ENCODE measurements around the gene DRICH1.
A peak's percentile ranks its signal among the peaks of the same experiment; 100 is the strongest.
"Not testable (repeated sequence)": the region's sequence is repeated elsewhere in the genome, so short reads cannot be mapped to it uniquely, and the experiment has no call there.

DRICH1 gene

DNA sequence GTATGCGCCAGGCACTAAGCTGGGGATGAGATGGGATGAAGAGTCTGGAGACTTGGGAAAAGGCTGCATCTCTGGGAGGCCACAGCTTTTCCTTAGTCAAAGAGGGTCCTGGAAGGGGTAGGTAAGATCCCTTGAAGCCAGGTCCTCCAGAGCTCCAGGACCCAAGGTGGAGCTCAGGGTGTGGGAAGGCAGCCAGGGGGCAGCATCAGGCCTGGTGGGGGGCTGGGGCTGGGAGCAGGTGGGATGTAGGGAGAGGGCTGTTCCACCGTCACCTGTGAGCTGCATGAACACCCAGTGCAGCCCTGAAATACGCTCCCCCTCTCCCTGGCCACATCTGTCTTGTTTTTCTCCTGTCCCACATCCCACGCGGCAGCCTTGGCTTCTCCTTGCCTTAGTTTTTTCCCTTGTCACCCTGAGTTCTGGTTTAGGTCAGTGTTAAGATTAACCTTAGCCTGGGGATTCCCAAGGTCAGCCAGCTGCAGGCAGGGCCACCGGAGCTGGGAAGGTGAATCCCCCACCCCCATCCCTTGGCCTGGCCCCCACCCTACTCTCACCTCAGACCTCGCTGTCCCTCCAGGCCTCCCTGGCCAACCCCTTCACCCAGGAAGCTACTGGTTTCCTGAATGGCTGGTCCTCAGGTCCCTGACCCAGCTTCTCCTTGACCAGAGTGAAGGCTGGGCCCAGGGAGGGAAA, 34.4 kb downstream of the DRICH1 start:
- not testable (repeated sequence) for DNase-seq

DNA sequence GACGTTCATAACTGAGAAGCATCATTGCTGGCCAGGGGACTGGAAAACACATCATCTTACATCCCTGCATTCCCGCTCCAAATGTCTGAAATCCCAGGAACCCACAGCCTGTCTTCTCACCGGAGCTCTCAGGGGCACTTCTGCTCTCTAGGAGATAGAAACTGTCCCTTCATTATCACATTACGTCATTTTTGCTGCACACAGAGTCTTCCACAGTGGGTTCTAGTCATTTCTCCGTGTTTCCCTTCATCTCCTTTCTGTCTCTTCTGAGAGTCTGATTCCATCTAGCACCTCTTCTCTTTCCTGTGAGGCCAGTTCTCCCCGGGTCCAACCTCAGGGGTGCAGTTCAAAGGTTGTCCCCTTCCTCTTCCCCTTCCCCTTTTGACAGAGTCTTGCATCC, 36.2 kb downstream of the DRICH1 start:
- DNase-seq: not testable (repeated sequence)

DNA sequence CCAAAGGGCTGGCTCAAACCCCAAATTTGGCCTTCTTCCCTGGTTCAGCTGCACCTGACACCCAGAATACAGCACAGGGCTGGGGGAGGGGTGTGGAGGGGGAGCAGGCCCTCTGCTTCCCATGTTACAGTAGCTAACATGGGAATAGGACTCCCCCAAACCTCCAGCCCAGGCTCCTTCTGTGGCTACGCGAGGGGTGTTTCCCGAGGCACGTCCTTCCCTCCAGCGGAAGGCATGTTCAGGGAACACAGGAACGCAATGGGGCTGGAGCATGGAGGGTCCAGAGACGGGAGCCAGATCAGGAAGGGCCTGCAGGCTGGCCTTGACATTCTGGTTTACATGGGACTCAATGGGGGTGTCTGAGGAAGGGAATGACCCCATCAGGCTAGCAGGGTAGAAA, 40.3 kb downstream of the DRICH1 start:
- DNase-seq: no peak

DNA sequence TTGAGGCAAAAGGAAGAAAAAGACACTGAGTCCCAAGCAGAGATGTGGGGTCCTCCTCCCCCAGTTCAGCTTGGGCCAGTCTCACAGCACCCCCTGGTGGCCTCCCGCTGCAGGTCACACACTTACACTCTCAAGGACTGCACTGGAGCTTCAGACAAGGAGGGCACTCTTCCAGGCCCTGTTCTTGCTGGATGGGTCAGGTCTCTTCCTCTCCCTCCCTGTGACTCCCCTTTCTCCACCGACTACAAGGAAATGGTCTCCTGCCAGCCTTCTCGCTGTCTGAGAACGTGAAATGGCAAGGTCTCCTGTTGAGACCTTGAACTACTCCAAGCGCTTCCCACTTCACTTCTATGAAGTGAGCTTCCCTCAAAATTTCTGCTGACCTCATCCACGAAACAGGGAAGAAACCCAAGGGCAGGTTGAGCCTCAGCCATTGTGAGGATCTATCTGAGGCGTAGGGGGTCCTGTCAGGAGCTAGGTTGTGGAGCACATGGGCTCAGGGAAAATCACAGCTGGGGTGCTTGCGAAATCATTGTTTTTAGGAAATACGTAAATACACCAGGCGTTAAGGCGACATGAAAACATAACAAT, 40.8 kb downstream of the DRICH1 start:
- peak; percentile 87 for DNase-seq

DNA sequence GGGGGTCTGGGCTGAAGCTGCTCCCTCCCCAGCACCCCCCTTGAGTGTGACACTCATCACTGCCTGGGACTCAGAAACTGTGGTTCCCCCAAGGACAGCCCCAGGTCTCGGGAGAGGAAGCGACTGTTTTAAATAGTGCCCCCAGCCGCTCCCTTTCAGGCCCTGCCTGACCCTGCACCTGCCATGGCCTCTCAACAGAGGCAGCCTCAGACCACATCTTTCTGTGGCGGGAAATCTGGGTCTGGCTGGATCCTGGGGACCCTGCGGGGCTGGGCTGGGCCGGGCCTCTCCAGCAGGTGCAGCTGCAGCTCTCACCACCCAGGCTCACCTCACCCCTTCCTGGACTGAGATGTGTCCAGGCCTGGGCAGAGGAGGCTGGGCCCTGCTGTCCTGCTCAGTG, 48.3 kb downstream of the DRICH1 start:
- DNase-seq: no peak

DNA sequence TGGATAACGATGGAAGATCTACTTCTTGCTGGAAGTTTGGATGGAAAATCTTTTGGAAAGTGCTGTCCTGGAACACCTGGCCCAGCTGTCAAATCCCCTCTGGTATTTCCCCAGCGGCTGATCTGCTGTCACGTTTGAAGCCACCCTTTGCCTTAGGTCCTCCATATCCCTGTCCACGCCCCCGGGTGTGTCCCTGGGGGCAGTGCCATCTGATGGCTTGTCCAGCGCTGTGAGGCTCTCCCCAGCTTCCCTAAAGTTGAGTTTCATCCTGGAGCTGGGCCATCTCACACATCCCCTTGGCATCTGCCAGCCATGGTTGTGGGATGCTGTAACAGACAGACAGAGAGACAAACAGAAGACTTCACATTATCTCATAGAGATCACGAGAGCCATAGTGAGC, 49.0 kb downstream of the DRICH1 start:
- DNase-seq: no peak

DNA sequence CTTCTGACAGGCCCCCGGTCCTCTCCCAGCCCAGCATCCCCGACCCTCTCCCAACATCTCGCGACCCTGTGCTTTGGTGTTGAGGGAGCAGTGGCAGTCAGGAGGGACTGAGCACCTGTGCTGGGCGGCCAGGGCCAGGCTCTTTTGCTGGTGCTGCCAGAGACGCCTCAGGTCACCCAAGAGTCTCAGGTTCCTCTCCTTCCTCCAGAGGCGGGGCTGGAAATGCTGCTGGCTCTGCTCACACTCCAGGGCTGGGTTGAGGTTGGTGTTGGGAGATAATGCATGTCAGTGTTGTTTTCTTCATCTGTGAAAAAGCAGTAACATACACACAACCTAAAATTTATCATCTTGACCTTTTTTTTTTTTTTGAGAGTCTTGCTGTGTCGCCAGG, 50.9 kb downstream of the DRICH1 start:
- DNase-seq: no peak

DNA sequence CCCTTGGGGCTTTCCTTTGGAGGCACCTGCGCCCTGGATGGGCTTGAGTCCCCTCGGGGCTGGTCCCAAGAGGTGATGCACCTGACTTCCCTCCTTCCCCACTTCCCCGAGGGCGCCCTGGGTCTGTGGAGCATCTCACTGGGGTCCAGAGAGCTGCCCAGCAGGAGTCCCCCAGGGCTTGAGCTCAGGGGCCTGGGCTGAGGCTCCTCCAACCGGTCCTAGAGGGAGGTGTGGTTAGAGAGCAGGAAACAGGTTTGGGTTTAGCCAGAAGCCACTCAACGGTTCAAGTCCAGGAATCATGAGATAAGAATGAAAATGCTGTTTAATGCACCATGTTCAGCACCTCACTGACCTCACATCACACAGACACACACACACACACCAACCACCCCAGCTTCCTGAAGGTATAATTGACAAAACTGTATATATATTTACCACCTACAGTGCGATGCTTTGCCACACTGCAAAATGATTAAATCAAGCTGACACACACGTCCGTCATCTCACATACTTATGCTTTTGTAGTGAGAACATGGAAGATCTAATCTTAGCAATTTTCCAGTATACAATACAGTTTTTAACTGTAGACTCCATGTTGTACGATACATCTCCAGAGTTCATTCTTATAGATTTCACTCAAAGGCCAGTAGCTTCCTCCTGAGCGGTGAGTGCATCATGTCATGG, 51.4 kb downstream of the DRICH1 start:
- DNase-seq: no peak

DNA sequence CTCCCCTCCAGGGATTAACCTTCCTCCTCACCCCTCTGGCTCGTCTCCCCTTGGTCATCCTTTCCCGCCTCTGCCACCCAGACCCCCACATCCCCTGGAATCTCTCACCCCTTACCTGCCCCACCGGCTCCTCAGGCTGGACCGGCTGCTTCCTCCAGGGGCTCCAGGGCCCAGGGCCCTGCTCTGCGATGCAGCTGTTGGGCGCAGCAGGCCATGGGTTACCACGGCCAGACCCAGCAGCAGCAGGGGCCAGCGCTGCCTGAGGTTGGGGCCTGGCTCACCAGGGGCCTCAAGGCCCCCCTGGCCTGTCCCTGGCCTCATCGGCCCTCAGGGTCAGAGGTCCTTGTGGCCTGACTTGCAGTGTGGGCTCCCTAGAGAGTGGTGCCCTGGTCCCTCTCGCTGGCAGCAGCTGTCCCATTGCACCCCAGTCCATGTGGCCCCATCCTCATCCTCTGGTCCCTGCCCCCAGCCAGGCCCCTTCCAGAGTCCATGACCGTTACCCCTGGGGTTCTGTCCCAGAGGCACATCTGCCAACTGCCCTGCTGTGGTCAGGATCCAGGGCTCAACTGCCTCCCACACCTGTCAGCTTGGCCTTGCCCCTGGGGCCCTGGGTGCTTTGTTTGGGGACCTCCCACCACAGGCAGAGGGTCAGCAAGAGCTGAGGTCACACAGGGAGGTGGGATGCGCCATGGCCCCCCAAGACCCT, 52.1 kb downstream of the DRICH1 start, which contains the start of gene IGLL1:
IGLL1 (minus strand) TSS at position 421 of the 706 bp plus-strand sequence; CDS start at position 321, 100 bp downstream.
- DNase-seq: no peak

DNA sequence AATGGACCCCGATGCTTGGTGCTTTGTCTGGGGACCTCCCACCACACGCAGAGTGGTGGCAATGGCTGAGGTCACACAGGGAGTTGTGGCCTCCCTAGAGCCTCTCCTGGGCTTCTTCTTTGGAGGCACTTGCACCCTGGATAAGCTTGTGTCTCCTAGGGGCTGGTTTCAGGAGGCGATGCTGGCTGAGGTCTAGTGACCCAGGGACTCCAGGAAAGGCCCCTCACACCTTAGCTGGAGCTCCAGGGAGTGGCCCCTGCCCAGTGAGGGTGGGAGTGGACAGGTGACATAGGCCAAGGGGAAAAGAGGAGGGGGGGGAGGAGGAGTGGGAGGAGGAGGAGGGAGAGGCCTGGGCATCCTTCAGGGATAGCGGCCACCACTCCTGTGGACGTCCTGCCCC, 52.8 kb downstream of the DRICH1 start:
- no peak for DNase-seq

DNA sequence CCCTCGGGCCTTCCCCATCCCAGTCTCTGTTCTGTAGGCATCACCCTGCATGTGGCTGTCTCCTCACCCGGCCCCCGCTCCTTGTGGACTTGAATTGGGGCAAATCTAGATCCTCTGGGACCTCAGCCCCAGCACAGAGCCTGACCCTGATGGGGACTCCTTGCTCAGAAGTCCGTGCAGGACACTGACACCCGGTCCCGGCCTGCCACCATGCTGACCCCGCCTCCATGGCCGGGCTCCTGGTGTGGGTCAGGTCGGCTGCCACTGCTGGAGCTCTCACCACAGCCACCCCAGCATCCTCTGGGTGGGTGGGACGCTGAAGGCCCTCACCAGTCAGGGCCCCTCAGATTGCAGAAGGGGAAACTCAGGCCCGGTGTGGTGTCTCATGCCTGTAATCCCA, 53.8 kb downstream of the DRICH1 start:
- no peak for DNase-seq

DNA sequence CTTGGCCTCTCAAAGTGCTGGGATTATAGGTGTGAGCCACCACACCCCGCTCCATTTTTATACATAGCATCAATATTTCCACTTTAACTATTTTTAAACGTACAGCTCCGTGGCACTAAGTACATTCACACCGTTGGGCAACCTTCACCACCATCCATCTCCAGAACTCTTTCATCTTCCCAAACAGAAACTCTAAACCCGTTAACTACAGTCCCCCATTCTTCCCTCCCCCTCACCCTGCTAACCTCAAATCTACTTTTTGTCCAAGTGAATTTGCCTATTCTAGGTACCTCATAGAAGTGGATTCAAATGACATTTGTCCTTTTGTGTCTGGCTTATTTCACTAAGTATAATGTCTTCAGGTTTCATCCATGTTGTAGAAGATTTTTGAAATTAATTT, 55.4 kb downstream of the DRICH1 start:
- no peak for DNase-seq

DNA sequence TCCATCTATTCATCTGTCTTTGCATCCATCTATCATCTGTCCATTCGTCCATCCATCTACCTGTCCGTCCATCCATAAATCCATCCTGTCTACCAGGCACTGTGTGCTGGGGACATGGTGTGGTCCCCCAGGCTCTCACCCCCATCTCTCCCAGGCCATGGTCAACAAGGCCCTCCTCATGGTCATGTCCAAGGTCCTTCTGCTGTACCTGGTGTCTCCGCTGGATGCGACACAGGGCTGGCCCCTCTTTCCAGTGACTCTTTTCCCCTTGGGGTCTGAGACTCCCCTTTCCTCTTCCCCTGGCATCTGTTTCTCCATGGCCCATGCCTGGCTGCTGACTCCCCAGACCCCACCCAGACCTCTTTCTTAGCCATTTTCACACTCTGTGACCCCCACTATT, 56.5 kb downstream of the DRICH1 start:
- DNase-seq: no peak

DNA sequence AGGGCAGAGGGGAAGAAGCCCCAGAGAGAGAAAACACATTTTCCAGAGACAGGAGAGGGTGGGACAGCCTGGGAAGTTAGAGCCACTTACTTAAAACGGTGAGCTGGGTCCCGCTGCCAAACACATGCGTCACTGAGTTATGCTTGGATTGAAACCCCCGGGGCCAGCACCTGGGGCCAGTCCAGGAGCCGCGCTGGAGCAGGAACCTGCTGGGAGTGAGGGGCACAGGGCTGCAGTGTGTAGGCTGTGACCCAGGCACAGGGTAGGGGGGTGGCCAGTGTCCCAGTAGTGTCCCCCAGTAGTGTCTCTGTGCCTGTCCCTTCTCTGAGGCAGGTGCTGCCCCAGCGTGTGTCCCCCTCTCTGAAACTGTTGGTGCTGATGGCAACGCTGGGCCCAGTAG, 57.2 kb downstream of the DRICH1 start:
- DNase-seq: no peak

DNA sequence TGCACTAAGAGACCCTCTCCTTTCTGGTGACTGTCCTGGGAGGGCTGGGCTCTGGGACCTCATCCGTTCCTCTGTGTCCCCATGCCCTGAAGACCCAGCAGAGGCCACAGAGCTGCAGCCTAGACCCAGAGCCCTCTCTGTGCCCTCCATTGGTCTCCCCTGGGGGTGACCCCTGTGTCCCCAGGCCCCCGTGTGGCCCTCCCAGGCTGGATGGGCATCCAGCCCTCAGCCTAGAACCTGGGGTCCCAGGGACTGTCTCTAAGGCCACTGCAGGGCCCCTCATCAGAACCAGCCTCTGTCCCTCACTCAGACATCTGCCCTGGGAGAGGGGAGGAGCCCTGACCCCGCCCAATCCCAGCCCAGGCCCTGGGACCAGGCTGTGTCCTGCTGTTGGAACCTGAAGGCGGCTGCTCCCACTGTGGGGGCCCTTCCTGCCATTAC, 57.7 kb downstream of the DRICH1 start:
- DNase-seq: no peak

DNA sequence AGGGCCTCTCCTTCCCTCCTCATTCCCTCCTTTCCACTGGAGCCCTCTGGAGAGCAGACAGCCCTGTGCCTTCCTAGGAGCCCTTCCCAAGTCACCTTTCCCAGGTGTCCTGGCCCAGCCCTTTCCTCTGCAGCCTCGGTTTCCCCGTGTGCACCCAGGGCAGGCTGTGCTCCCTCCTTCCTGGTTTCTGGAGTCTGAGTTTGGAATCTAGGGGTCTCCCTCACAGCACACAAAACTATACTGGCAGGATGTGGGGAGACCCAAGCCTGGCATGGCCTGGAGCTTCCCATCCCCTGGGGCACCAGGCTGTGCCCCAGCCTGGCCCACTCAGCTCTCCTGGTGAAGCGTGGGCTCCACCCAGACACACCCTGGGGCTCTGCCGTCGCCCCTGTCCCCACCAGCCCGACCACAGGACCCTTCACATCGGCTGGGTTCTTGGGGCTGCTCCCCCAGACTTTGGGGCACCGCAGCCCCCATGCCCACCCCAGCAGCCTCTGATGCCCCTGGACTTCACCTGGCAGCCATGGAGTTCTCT, 58.4 kb downstream of the DRICH1 start:
- DNase-seq: not testable (repeated sequence)

DNA sequence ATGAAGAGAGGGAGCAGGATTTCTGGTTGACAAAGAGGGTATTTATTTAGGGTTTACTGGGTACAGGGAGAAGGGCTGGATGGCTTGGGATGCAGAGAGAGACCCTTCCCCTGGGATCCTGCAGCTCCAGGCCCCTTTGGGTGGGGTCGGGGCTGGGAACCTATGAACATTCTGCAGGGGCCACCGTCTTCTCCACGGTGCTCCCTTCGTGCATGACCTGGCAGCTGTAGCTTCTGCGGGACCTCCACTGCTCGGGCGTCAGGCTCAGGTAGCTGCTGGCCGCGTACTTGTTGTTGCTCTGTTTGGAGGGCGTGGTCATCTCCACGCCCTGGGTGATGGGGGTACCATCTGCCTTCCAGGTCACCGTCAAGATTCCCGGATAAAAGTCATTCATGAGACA, 59.0 kb downstream of the DRICH1 start:
- DNase-seq: not testable (repeated sequence)

DNA sequence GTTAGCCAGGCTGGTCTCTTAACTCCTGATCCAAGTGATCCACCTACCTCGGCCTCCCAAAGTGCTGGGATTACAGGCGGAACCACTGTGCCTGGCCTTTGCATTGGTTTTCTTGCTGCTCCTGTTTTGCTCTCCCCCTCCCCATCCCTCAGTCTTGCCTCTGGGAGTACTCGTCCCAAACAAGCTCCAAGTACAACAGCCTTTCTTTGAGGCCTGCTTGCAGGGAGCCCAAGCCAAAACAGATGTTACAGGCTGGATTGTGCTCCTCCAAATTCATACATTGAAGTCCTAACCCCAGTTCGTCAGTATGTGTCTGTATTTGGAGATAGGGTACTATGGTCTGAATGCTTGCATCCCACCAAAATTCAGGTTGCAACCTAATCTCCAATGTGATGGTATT, 60.6 kb downstream of the DRICH1 start:
- DNase-seq: no peak

DNA sequence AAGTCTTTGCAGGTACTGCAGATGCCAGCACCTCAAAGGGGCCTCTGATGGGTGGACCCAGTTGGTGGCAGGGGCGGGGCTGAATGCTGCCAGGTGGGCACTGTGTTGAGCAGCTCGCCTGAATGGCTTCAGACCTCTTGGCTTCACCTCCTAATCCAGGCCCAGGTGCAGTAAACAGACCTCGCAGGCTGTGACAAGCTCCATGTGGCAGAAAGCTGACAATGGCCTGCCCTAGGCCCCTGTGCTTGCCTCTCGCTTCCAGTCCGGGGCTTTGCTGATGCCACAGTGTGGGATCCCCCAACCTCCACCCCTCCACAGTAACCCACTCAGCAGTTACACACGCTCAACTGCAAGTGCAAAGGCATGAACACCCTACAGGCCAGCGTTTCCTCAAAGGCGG, 61.4 kb downstream of the DRICH1 start:
- DNase-seq: no peak

DNA sequence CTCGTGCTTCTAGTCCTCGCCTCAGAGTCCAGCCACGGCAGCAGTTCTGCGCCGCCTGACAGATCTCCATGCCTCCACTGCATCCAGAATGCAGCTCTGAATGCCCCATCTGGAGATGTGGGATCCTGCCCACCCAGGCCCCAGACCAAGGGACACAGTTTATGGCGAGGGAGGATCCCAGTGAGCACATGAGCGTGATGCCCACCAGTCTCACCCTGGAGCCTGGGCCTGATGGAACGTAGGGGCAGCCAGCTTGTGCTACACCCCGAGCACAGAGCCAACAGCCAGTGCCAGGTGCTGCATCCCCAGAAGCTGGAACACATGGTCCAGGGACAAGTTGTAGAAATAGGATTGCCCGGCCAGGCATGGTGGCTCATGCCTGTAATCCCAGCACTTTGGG, 62.4 kb downstream of the DRICH1 start:
- no peak for DNase-seq

DNA sequence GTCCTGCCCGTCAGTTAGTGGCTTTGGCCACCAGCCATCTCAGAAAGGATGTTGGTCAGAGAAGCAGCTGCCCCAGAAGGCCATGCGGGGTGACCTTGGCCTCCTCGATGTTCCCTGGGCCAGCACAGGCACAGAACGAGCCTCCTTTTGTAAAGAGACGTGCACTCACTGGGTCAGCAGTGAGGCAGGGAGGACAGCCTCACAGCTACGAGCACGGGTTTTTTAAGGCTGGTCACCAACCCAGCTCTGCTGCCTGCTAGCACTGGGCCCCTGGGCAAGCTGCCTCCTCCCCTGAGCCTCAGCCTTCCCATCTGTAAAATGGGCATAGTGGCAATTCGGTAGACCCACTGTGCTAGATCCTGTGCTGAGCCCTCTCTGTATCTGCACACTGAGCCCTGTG, 62.8 kb downstream of the DRICH1 start:
- DNase-seq: no peak

DNA sequence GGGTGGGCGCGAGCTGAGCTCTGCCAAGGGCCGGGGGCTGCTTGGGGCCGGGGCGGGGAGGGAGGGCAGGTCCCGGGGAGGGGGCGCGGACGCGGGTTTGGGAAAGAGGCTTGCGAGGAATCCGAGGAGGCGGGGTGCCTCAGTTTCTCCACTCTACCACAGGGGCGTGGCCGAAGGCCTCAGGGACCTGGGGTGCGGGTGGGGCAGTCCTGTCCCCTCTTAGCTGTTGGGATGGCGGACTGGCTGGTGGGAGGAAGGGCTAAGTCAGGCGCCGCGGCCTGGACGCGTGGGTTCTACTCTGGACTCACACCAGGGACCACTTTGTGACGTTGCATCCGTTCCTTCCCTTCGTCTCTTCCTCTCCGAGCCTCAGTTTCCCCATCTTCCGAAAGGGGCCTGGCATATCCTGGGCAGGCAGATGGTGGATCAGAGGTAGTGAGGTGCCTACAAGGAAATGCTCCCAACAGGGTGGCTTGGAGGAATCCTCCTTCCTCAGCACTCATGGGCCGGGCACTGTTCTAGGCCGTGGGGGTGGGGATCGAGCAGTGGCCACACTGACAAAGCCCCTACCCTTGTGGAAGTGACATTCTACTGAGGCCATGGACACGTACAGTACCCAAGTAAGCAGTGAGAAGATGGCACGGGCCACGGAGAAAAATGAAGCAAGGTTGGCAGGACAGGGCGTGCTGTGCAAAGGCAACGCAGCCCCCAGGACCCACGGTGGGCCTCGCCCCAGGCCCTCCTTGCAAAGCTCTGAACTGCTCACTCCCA, 65.2 kb downstream of the DRICH1 start:
- peak; percentile 40 for DNase-seq
